K562 (cell line): ENCODE measurements around the gene ALOX5. TPM values are rescaled to one million over a fixed set of nuclear protein-coding genes. Genes with fewer than 3 reads are reported as not detected.

Experiments
- ATAC-seq: fragments of 200-7000 bp; cut with Tn5 transposase; 3 replicates; pipeline ENCODE4 v1.9.1; 2020; ENCODE audit warnings: moderate library complexity
- BruUV-seq: library from RNA; stranded (reverse); fragments of 400-500 nt; replicated peaks from 2 replicates; lab custom pipeline; 2021; lab: Mats Ljungman, UMichigan
- CTCF ChIA-PET: fragments of 300-600 bp; formaldehyde crosslinking; extraction: SDS; loops from one replicate; lab custom pipeline; 2021; ENCODE audit warnings: low intra/inter-chr PET ratio; lab: Yijun Ruan, JAX
- POLR2A ChIA-PET: fragments of 300-600, 350-650 bp; sonication (Branson Sonifier 250); formaldehyde crosslinking; extraction: SDS; loops from one replicate; lab custom pipeline; 2021; ENCODE audit warnings: antibody characterized with exemption, inconsistent platforms; lab: Yijun Ruan, JAX
- DNase-seq, 4 experiments: peaks; one replicate each; pipeline versions ENCODE4 v3.0.0 to v3.0.0-alpha.2; 2011 to 2018; ENCODE audit warnings: low spot score in 3 of 4, mixed read lengths in 3 of 4; ENCODE audit errors: extremely low read depth in 1 of 4
- FAIRE-seq: peaks from 2 replicates; lab custom pipeline; 2011; peaks lifted over from hg19 to GRCh38; lab: Jason Lieb, UNC
- H2AFZ ChIP-seq: 2 replicates; pipeline ENCODE4 v1.6.0; 2011; ENCODE audit warnings: low read depth, low read length, control low read depth, inconsistent platforms
- H3K27ac ChIP-seq: fragments of 200-600 bp; 3 replicates; pipeline ENCODE4 v1.8.0; 2011; ENCODE audit warnings: low read depth, mild to moderate bottlenecking, control low read depth, inconsistent platforms, low read length, moderate library complexity, mixed read lengths; ENCODE audit errors: extremely low read depth
- H3K27me3 ChIP-seq, 2 experiments: fragments of 300-600 bp in 1 of 2; 2 replicates in 1 of 2; 3 replicates in 1 of 2; pipeline versions ENCODE4 v1.6.0 to v1.8.0; 2011; ENCODE audit warnings: inconsistent platforms in 2 of 2, low read length in 2 of 2, mild to moderate bottlenecking in 1 of 2, mixed read lengths in 1 of 2, moderate library complexity in 1 of 2; ENCODE audit not compliant: control insufficient read depth in 2 of 2, insufficient read depth in 2 of 2
- H3K36me3 ChIP-seq: fragments of 300-600 bp; 3 replicates; pipeline ENCODE4 v1.8.0; 2011; ENCODE audit warnings: mild to moderate bottlenecking, low read length, inconsistent platforms; ENCODE audit not compliant: control insufficient read depth, insufficient read depth
- H3K4me1 ChIP-seq, 2 experiments: fragments of 200-600 bp in 1 of 2; replicated peaks in 1 of 2; 2 replicates in 1 of 2; 3 replicates in 1 of 2; pipeline versions ENCODE4 v1.5.1 to v1.8.0; 2011; ENCODE audit warnings: inconsistent platforms in 2 of 2, low read length in 2 of 2, mild to moderate bottlenecking in 1 of 2, mixed read lengths in 1 of 2, moderate library complexity in 1 of 2; ENCODE audit not compliant: control insufficient read depth in 2 of 2, insufficient read depth in 2 of 2
- H3K4me2 ChIP-seq: 2 replicates; pipeline ENCODE4 v1.6.1; 2011; ENCODE audit warnings: low read length, control low read depth, inconsistent platforms, mixed read lengths; ENCODE audit not compliant: insufficient read depth
- H3K4me3 ChIP-seq: fragments of 200-600 bp; sonication (generic), shearing (Covaris generic); 2 replicates; pipeline ENCODE4 v1.5.1; 2016; ENCODE audit warnings: control low read depth, inconsistent platforms
- H3K79me2 ChIP-seq: fragments of 200-600 bp; 3 replicates; pipeline ENCODE4 v1.8.0; 2011; ENCODE audit warnings: low read length, inconsistent platforms; ENCODE audit not compliant: control insufficient read depth, insufficient read depth
- H3K9ac ChIP-seq, 2 experiments: 2 replicates each; pipeline versions ENCODE4 v1.6.0 to v1.6.1; 2011; ENCODE audit warnings: low read depth in 2 of 2, low read length in 2 of 2, control low read depth in 1 of 2, inconsistent platforms in 1 of 2, mild to moderate bottlenecking in 1 of 2, mixed read lengths in 1 of 2; ENCODE audit not compliant: insufficient read depth in 1 of 2
- H3K9me1 ChIP-seq: one replicate; pipeline ENCODE4 v1.6.0; 2011; ENCODE audit warnings: inconsistent platforms, mild to moderate bottlenecking, low read length, moderate library complexity; ENCODE audit not compliant: control insufficient read depth, insufficient read depth
- H3K9me3 ChIP-seq: replicated peaks from 2 replicates; pipeline ENCODE4 v1.5.1; 2011; ENCODE audit warnings: low read depth, low read length, inconsistent platforms; ENCODE audit not compliant: control insufficient read depth, insufficient read depth
- H4K20me1 ChIP-seq: replicated peaks from 2 replicates; pipeline ENCODE4 v1.6.1; 2011; ENCODE audit warnings: low read length, inconsistent platforms, mixed read lengths; ENCODE audit not compliant: control insufficient read depth, insufficient read depth
- MYC ChIP-seq, 2 experiments: fragments of 250-450 bp in 1 of 2; sonication (Bioruptor Pico) in 1 of 2; IDR thresholded peaks; 2 replicates each; pipeline versions ENCODE4 v1.5.1 to v1.6.1; 2012 to 2021; ENCODE audit warnings: low read depth in 2 of 2, borderline replicate concordance in 1 of 2, improper control_type of control experiment in 1 of 2, low read length in 1 of 2, mild to moderate bottlenecking in 1 of 2, moderate library complexity in 1 of 2
- ZFX ChIP-seq: sonication (generic); formaldehyde crosslinking; IDR thresholded peaks from 2 replicates; pipeline ENCODE4 v1.8.0; 2022; ENCODE audit warnings: mild to moderate bottlenecking, missing genetic modification reagents, moderate library complexity
- ZNF184 ChIP-seq: sonication (generic); formaldehyde crosslinking; IDR thresholded peaks from 2 replicates; pipeline ENCODE4 v1.5.0; 2020; ENCODE audit warnings: missing genetic modification reagents
- WGBS: fragments of 100-300 bp; shearing (Covaris generic); methylation state at CpG from one replicate; pipeline ENCODE4 v1.1.6; 2016; ENCODE audit warnings: low coverage, mixed read lengths; ENCODE audit not compliant: insufficient coverage; ENCODE audit errors: missing lambda C conversion rate; 5-methylcytosine and 5-hydroxymethylcytosine counted together
- in situ Hi-C: fragments of 300-500 bp; cut with MboI; formaldehyde crosslinking; loops from 4 replicates; pipeline ENCODE4 v1.15.0; 2018; ENCODE audit warnings: inconsistent platforms, mixed read lengths
- intact Hi-C: fragments of 100-400 bp; cut with micrococcal nuclease; formaldehyde crosslinking; loops from 2 replicates; pipeline ENCODE4 v1.14.2; 2022
- polyA plus RNA-seq, 8 experiments: library from polyadenylated mRNA; depleted of rRNA in 4 of 8; stranded (reverse) in 5 of 8; unstranded in 3 of 8; fragments of >200 nt; fragmentation: Nextera tagmentation in 2 of 8; fragmentation: Illumina TruSeq in 1 of 8; extraction: Ambion mirVana in 2 of 8; extraction: Trizol in 1 of 8; gene quantifications; 2 replicates each; pipeline versions ENCODE4 v1.2.1 to v1.2.3, GENCODE V29; 2011 to 2014; ENCODE audit warnings: inconsistent platforms in 1 of 8, missing spikeins in 1 of 8
- total RNA-seq, 7 experiments: library from RNA; depleted of rRNA in 6 of 7; stranded (reverse); fragments of >200 nt in 6 of 7; fragmentation: Illumina TruSeq in 2 of 7; extraction: Trizol in 2 of 7; gene quantifications; 2 replicates each; pipeline versions ENCODE4 v1.2.1 to v1.2.3, GENCODE V29; 2011 to 2021; ENCODE audit warnings: low replicate concordance in 1 of 7
- TF ChIP-seq, protein P1 (sequence below): fragments of 450-650 bp; IDR thresholded peaks from 2 replicates; pipeline ENCODE4 v1.6.1; 2018; ENCODE audit not compliant: partially characterized antibody

ALOX5 gene
- total and polyA plus RNA-seq, 9 of the 15 experiments (the other 6 are each of a cell fraction or from before 2014, with no cell fraction given): 0.10 to 2.4 (median 1.4) TPM

DNA sequence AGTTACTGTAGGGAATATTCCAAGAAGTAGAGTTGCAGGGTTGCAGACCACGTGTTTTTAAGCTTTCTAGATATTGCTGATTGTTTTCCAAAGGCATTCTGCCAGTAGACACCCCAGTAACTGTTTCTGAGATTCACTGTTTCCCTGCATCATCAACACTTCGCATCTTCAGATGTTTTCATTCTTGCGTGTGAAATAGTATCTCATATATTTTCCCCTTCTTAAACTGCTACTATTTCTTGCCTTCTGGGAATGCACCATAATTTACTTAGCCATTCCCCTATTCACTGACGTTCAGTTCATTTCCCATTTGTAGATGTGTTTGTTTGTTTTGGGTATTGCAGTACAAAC is 30.7 kb downstream of the ALOX5 start:
- in situ Hi-C loops (no loop called here), intact Hi-C loops (no loop called here)
- H3K9me1 ChIP-seq: no peaks in the 10 kb centered on the region
- ChIA-PET POLR2A (interaction anchor here (0.9 to 1.4 kb wide), 4 partner anchors 20 to 254 kb away, joined by 3 to 7 read pairs (median 3); no protein-coding TSS in a partner anchor), CTCF (no interaction called here)
- no peak for ATAC-seq
- no peaks in the 10 kb centered on the region for H3K36me3 ChIP-seq
- TF ChIP-seq ZFX (no peak), MYC (IDR thresholded peaks at IDR 0.05; ENCODE audit: low read depth, low read length) (no peak), MYC (CRISPR knock-in tag; IDR thresholded peaks at IDR 0.05; ENCODE audit: borderline replicate concordance, low read depth) (no peak), ZNF184 (no peak)
- TF ChIP-seq, protein P1, sequence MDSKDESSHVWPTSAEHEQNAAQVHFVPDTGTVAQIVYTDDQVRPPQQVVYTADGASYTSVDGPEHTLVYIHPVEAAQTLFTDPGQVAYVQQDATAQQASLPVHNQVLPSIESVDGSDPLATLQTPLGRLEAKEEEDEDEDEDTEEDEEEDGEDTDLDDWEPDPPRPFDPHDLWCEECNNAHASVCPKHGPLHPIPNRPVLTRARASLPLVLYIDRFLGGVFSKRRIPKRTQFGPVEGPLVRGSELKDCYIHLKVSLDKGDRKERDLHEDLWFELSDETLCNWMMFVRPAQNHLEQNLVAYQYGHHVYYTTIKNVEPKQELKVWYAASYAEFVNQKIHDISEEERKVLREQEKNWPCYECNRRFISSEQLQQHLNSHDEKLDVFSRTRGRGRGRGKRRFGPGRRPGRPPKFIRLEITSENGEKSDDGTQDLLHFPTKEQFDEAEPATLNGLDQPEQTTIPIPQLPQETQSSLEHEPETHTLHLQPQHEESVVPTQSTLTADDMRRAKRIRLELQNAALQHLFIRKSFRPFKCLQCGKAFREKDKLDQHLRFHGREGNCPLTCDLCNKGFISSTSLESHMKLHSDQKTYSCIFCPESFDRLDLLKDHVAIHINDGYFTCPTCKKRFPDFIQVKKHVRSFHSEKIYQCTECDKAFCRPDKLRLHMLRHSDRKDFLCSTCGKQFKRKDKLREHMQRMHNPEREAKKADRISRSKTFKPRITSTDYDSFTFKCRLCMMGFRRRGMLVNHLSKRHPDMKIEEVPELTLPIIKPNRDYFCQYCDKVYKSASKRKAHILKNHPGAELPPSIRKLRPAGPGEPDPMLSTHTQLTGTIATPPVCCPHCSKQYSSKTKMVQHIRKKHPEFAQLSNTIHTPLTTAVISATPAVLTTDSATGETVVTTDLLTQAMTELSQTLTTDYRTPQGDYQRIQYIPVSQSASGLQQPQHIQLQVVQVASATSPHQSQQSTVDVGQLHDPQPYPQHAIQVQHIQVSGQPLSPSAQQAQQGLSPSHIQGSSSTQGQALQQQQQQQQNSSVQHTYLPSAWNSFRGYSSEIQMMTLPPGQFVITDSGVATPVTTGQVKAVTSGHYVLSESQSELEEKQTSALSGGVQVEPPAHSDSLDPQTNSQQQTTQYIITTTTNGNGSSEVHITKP: peak; percentile 87
- 10% methylated on average over 4 of the region's 4 CpGs for WGBS
- H2AFZ ChIP-seq: peak overlapping the region; percentile 25; the same call in 1 of the 2 replicates
- H3K4me2 ChIP-seq: peak overlapping the region; percentile 12; the same call in 1 of the 2 replicates
- H3K27ac ChIP-seq: no peak overlapping the region
- no peaks in the 10 kb centered on the region for H3K27me3 ChIP-seq
- peaks cover 11 to 48% of the 10 kb centered on the region in 2 experiments for H3K4me1 ChIP-seq
- no peak for DNase-seq
- no peaks in the 10 kb centered on the region for H4K20me1 ChIP-seq
- no peak overlapping the region for H3K4me3 ChIP-seq
- 0 out of 2 replicates have a peak, but pooled peaks cover 2% of the 10 kb centered on the region for H3K9me3 ChIP-seq
- no peak overlapping the region for H3K9ac ChIP-seq
- 0 out of 3 replicates have a peak, but pooled peaks cover under 1% of the 10 kb centered on the region for H3K79me2 ChIP-seq
- no TSS peak for BruUV-seq
- FAIRE-seq: no peak
